Osteocyte (in vitro differentiated cells): ENCODE data around the gene CD48. TPM values are rescaled to one million over a fixed set of nuclear protein-coding genes. Genes with fewer than 3 reads are reported as not detected.

Experiments
- DNase-seq: peaks from one replicate; pipeline ENCODE4 v3.0.0; 2021; ENCODE audit warnings: mixed read lengths; ENCODE audit not compliant: unreplicated experiment; ENCODE audit errors: extremely low spot score
- H3K27ac Mint-ChIP-seq: one replicate; pipeline ENCODE4 v1.8.0; 2021; ENCODE audit warnings: mild to moderate bottlenecking, mixed read lengths; ENCODE audit not compliant: unreplicated experiment
- H3K27me3 Mint-ChIP-seq: one replicate; pipeline ENCODE4 v1.8.0; 2021; ENCODE audit warnings: mixed read lengths; ENCODE audit not compliant: unreplicated experiment
- H3K36me3 Mint-ChIP-seq: one replicate; pipeline ENCODE4 v1.8.0; 2021; ENCODE audit warnings: mixed read lengths; ENCODE audit not compliant: unreplicated experiment
- H3K4me1 Mint-ChIP-seq: one replicate; pipeline ENCODE4 v1.8.0; 2021; ENCODE audit warnings: mixed read lengths; ENCODE audit not compliant: unreplicated experiment
- H3K4me3 Mint-ChIP-seq: one replicate; pipeline ENCODE4 v1.8.0; 2021; ENCODE audit warnings: mild to moderate bottlenecking, moderate library complexity, mixed read lengths; ENCODE audit not compliant: unreplicated experiment
- H3K9me3 Mint-ChIP-seq: one replicate; pipeline ENCODE4 v1.8.0; 2021; ENCODE audit warnings: mixed read lengths; ENCODE audit not compliant: unreplicated experiment
- CTCF ChIP-seq: fragments of 200-600 bp; sonication (generic); IDR thresholded peaks from 2 replicates; pipeline ENCODE4 v1.5.0; 2021; ENCODE audit warnings: antibody characterized with exemption, mild to moderate bottlenecking, moderate library complexity
- total RNA-seq: library from RNA; stranded (reverse); gene quantifications from 2 replicates; pipeline ENCODE4 v1.2.1, GENCODE V29; 2021

CD48 gene
- total RNA-seq, 1 donor from 2014 or later: not detected

DNA sequence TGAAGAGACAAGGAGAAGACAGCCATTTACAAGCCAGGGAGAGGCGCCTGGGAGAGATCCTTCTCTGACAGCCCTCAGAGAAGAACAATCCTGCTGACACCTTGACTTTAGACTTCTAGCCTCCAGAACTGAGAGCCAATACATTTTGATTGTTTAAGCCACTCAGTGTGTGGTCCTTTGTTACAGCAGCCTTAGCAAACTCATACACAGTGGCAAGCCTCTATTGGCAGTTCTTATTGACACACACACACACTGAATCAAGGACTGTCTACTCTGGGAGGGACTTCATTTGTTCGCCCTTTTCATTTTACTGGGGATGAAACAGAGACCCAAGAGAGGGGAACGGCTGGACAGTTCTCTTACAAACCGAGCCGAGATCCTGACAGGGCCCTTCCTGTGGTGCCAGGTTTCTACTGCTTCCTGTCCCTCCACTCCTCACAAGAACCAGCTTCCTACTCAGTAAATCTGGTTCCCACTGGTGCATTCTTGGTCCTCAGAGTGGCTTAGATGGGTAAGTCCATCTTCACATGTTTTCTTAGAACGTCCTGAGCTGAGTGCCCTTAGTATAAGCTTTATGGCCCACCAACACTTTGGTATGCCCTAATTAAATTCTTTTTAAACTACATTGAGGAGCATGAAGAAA, 79.5 kb downstream of the CD48 start:
- no peak for TF ChIP-seq CTCF
- no peaks in the 10 kb centered on the region for H3K4me1 Mint-ChIP-seq
- H3K4me3 Mint-ChIP-seq: no peak overlapping the region
- H3K27ac Mint-ChIP-seq: no peak overlapping the region
- no peaks in the 10 kb centered on the region for H3K27me3 Mint-ChIP-seq
- no peaks in the 10 kb centered on the region for H3K36me3 Mint-ChIP-seq
- DNase-seq: no peak
- H3K9me3 Mint-ChIP-seq: no peaks in the 10 kb centered on the region

GRCh38 chr1:160630523-160631451, 80.8 kb downstream of the CD48 start:
- no peaks in the 10 kb centered on the region for H3K9me3 Mint-ChIP-seq
- no peak overlapping the region for H3K4me3 Mint-ChIP-seq
- TF ChIP-seq CTCF: no peak
- no peaks in the 10 kb centered on the region for H3K36me3 Mint-ChIP-seq
- no peaks in the 10 kb centered on the region for H3K27me3 Mint-ChIP-seq
- H3K27ac Mint-ChIP-seq: no peak overlapping the region
- DNase-seq: no peak
- no peaks in the 10 kb centered on the region for H3K4me1 Mint-ChIP-seq

DNA sequence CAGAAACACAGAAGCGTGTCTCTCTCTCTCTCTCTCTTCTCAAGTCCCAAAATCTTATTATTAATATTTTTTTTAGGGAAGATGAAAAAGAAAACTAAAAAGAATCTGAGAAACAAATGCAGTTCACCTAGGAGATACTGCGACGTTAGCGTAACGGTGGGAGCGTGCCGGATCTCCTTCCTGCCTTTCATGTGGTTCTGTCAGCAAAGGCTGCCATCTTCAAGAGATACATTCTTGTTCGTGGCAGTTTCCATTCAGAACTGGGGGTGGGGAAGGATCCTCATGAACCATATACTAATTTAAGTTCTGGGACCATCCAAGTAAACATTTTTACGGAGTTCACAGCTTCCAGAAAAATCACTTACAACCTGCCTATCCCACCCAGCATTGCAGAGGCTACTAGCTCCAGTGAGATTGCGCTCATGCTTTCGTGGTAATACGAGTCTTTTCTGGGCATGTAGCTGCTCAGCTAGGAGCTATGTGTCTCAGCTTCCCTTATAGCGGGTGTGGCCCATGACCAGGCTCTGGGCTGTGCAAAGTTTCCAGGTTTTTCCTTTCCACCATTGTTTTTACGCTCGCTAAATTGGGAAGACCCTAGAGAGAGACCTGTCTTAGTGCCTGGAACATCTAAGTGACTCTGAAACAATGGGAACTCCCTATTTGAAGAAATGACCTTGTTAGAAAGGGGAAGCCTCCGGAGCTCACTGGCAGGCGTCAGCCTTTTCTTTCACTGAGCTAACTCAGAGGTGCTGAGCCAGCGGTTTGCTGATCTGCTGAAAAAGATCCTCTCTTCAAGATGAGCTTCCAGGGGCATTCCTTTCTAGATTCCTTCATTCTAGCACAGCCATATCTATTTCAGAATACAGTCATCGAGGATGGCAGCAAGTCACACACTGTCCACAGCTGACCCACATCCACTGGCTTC, 82.1 kb downstream of the CD48 start:
- no peak overlapping the region for H3K27ac Mint-ChIP-seq
- no peak overlapping the region for H3K4me3 Mint-ChIP-seq
- DNase-seq: no peak
- TF ChIP-seq CTCF: no peak
- no peaks in the 10 kb centered on the region for H3K4me1 Mint-ChIP-seq
- H3K9me3 Mint-ChIP-seq: no peaks in the 10 kb centered on the region
- H3K36me3 Mint-ChIP-seq: no peaks in the 10 kb centered on the region
- H3K27me3 Mint-ChIP-seq: peaks cover 7% of the 10 kb centered on the region

DNA sequence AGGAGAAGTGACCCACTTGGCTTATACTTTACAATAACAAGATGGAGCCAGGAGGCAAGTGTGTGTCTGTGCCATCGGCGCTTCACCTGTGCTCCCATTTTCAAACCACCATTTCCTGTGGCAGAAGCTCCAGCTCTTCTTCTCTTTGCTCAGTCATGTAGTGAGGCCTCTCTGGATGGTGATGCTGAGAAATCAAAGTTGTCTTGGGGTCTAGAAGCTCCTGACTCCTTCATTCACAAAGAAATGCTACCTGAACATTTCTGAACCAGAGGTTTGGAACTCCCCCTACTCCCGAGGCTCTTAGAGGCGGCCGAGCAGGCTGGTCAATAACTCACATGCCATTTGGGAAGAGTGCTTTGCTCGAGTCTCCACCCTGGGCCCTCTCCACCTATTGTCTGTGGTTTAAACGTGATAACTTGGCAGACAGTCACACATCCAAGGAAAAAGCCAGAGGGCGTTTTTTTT, 82.8 kb downstream of the CD48 start:
- no peaks in the 10 kb centered on the region for H3K4me1 Mint-ChIP-seq
- H3K9me3 Mint-ChIP-seq: no peaks in the 10 kb centered on the region
- H3K27ac Mint-ChIP-seq: no peak overlapping the region
- H3K36me3 Mint-ChIP-seq: no peaks in the 10 kb centered on the region
- no peak for DNase-seq
- H3K4me3 Mint-ChIP-seq: no peak overlapping the region
- peaks cover 7% of the 10 kb centered on the region for H3K27me3 Mint-ChIP-seq
- no peak for TF ChIP-seq CTCF

Other genes starting within 250 kb of the CD48 start
- gene SLAMF6, start 188.6 kb downstream of the CD48 start, total RNA-seq: not detected in 2 replicates
- gene CD84, start 132.3 kb downstream of the CD48 start, total RNA-seq: not detected in 2 replicates
- gene SLAMF1, start 64.8 kb downstream of the CD48 start, total RNA-seq: not detected in 2 replicates
- gene SLAMF7, start 27.4 kb upstream of the CD48 start, total RNA-seq: not detected in 2 replicates
- not detected in 2 replicates for gene LY9, start 84.4 kb upstream of the CD48 start, total RNA-seq
- gene CD244, start 151.1 kb upstream of the CD48 start, total RNA-seq: not detected in 2 replicates
- not detected in 2 replicates for gene ITLN1, start 173.4 kb upstream of the CD48 start, total RNA-seq
- gene ITLN2, start 243.0 kb upstream of the CD48 start, total RNA-seq: not detected in 2 replicates